Measurements from ENCODE around the gene DLEC1. TPM values are rescaled to one million over a fixed set of nuclear protein-coding genes. Genes with fewer than 3 reads are reported as not detected.
"Not testable (repeated sequence)": the region's sequence is repeated elsewhere in the genome, so short reads cannot be mapped to it uniquely, and the experiment has no call there.

The DLEC1 gene
- total and polyA plus RNA-seq, 5 donors from 2014 or later = 0.09 to 4.9 (median 0.64) TPM

GRCh38 chr3:38062809-38063208, 23.8 kb downstream of the DLEC1 start:
- no peak overlapping the region for H3K4me3 Mint-ChIP-seq
- H3K36me3 Mint-ChIP-seq = peaks cover 17% of the 10 kb centered on the region
- no peaks in the 10 kb centered on the region for H3K9me3 ChIP-seq (ENCODE audit: control insufficient read depth in 2 of 2, low read length in 2 of 2)
- no peak overlapping the region for H3K27ac Mint-ChIP-seq
- H3K9me3 Mint-ChIP-seq = peaks cover 0 to 4% (median 0%) of the 10 kb centered on the region in 7 donors
- peaks cover 4% of the 10 kb centered on the region for H3K27me3 Mint-ChIP-seq
- no peak overlapping the region for H3K27ac ChIP-seq (ENCODE audit: insufficient read depth, low read length, poor library complexity, severe bottlenecking)
- no peaks in the 10 kb centered on the region for H3K36me3 ChIP-seq (ENCODE audit: control insufficient read depth, insufficient read depth, low read length)
- no peak for DNase-seq
- no peaks in the 10 kb centered on the region for H3K27me3 ChIP-seq (ENCODE audit: control insufficient read depth, insufficient read depth, low read length)
- no peak for ATAC-seq (ENCODE audit: low read depth in 2 of 2)
- peaks cover 0 to 4% (median 1%) of the 10 kb centered on the region in 4 donors for H3K4me1 Mint-ChIP-seq
- H3K4me1 ChIP-seq (ENCODE audit: control insufficient read depth, insufficient read depth, low read length, poor library complexity, severe bottlenecking) = no peaks in the 10 kb centered on the region
- no peak overlapping the region for H3K4me3 ChIP-seq (ENCODE audit: low read depth, low read length)

DNA sequence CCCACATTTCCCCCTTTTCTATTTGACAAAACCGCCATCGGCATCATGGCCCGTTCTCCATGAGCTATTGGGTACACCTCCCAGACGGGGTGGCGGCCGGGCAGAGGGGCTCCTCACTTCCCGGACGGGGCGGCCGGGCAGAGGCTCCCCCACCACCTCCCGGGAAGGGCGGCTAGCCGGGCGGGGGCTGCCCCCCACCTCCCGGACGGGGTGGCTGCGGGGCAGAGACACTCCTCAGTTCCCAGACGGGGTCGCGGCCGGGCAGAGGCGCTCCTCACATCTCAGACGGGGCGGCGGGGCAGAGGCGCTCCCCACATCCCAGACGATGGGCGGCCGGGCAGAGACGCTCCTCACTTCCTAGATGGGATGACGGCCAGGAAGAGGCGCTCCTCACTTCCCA, 25.4 kb downstream of the DLEC1 start:
- H3K27me3 ChIP-seq (ENCODE audit: control insufficient read depth, insufficient read depth, low read length); H3K9me3 Mint-ChIP-seq; ATAC-seq (ENCODE audit: low read depth in 2 of 2); H3K36me3 ChIP-seq (ENCODE audit: control insufficient read depth, insufficient read depth, low read length); H3K4me1 ChIP-seq (ENCODE audit: control insufficient read depth, insufficient read depth, low read length, poor library complexity, severe bottlenecking); H3K9me3 ChIP-seq (ENCODE audit: control insufficient read depth in 2 of 2, low read length in 2 of 2); H3K4me1 Mint-ChIP-seq; H3K4me3 ChIP-seq (ENCODE audit: low read depth, low read length); H3K27ac Mint-ChIP-seq; H3K27ac ChIP-seq (ENCODE audit: insufficient read depth, low read length, poor library complexity, severe bottlenecking); H3K4me3 Mint-ChIP-seq; DNase-seq: not testable (repeated sequence)
- H3K36me3 Mint-ChIP-seq = peaks cover 14% of the 10 kb centered on the region
- H3K27me3 Mint-ChIP-seq = peaks cover 10% of the 10 kb centered on the region

DNA sequence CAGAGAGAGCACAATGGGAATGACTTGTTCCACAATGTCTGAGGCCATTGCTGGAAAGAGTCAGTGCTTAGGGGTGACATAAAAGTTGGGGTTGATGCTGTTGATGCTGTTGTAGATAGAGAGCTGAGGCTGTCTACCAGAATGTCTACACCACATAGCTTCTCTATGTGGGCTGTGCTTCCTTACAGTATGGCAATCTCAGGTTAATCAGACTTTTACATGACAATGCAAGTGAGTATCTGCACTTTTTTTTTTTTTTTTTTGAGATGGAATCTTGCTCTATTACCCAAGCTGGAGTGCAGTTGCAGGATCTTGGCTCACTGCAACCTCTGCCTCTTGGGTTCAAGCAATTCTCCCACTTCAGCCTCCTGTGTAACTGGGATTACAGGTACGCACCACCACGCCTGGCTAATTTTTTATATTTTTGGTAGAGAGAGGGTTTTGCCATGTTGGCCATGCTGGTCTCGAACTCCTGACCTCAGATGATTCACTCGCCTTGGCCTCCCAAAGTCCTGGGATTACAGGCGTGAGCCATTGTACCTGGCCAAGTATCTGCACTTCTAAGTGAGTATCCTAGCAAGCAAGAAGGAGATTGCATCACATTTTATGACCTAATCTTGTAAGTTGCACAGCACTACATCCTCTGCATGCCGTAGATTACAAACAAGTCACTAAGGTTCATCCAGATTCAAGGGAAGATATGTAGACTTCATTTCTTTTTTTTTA, 28.7 kb downstream of the DLEC1 start:
- Mint-ChIP-seq H3K27ac (no peak overlapping the region), H3K36me3 (peaks cover 3% of the 10 kb centered on the region)

GRCh38 chr3:38070013-38070412, 31.0 kb downstream of the DLEC1 start:
- peaks cover 0 to 4% (median 0%) of the 10 kb centered on the region in 7 donors for H3K9me3 Mint-ChIP-seq
- H3K4me1 Mint-ChIP-seq = no peaks in the 10 kb centered on the region
- H3K36me3 ChIP-seq (ENCODE audit: control insufficient read depth, insufficient read depth, low read length) = no peaks in the 10 kb centered on the region
- no peaks in the 10 kb centered on the region for H3K9me3 ChIP-seq (ENCODE audit: control insufficient read depth in 2 of 2, low read length in 2 of 2)
- no peaks in the 10 kb centered on the region for H3K4me1 ChIP-seq (ENCODE audit: control insufficient read depth, insufficient read depth, low read length, poor library complexity, severe bottlenecking)
- H3K27ac Mint-ChIP-seq = no peak overlapping the region
- H3K4me3 Mint-ChIP-seq = no peak overlapping the region
- peaks cover 1% of the 10 kb centered on the region for H3K27me3 ChIP-seq (ENCODE audit: control insufficient read depth, insufficient read depth, low read length)
- DNase-seq (no peak), ATAC-seq (ENCODE audit: low read depth in 2 of 2) (no peak)
- no peak overlapping the region for H3K27ac ChIP-seq (ENCODE audit: insufficient read depth, low read length, poor library complexity, severe bottlenecking)
- H3K27me3 Mint-ChIP-seq = peaks cover 10% of the 10 kb centered on the region
- H3K4me3 ChIP-seq (ENCODE audit: low read depth, low read length) = no peak overlapping the region
- peaks cover 3% of the 10 kb centered on the region for H3K36me3 Mint-ChIP-seq

More for the DNA sequence above, 28.7 kb downstream of the DLEC1 start:
- Histone ChIP-seq H3K4me1 (ENCODE audit: control insufficient read depth, insufficient read depth, low read length, poor library complexity, severe bottlenecking) (no peaks in the 10 kb centered on the region), H3K27me3 (ENCODE audit: control insufficient read depth, insufficient read depth, low read length) (peaks cover 1% of the 10 kb centered on the region), H3K36me3 (ENCODE audit: control insufficient read depth, insufficient read depth, low read length) (no peaks in the 10 kb centered on the region), H3K4me3 (ENCODE audit: low read depth, low read length) (no peak overlapping the region), H3K9me3 (ENCODE audit: control insufficient read depth in 2 of 2, low read length in 2 of 2) (no peaks in the 10 kb centered on the region), H3K27ac (ENCODE audit: insufficient read depth, low read length, poor library complexity, severe bottlenecking) (no peak overlapping the region)
- peaks cover 0 to 4% (median 0%) of the 10 kb centered on the region in 7 donors for H3K9me3 Mint-ChIP-seq
- peaks cover 10% of the 10 kb centered on the region for H3K27me3 Mint-ChIP-seq
- no peaks in the 10 kb centered on the region for H3K4me1 Mint-ChIP-seq
- ATAC-seq (ENCODE audit: low read depth in 2 of 2) (no peak), DNase-seq (no peak)
- H3K4me3 Mint-ChIP-seq = no peak overlapping the region

- not testable (repeated sequence) for H3K9me3 Mint-ChIP-seq; H3K27me3 ChIP-seq (ENCODE audit: control insufficient read depth, insufficient read depth, low read length); H3K36me3 Mint-ChIP-seq; H3K4me1 ChIP-seq (ENCODE audit: control insufficient read depth, insufficient read depth, low read length, poor library complexity, severe bottlenecking); H3K9me3 ChIP-seq (ENCODE audit: control insufficient read depth in 2 of 2, low read length in 2 of 2); DNase-seq; H3K4me3 Mint-ChIP-seq; H3K36me3 ChIP-seq (ENCODE audit: control insufficient read depth, insufficient read depth, low read length); H3K27ac ChIP-seq (ENCODE audit: insufficient read depth, low read length, poor library complexity, severe bottlenecking); H3K4me1 Mint-ChIP-seq; ATAC-seq (ENCODE audit: low read depth in 2 of 2); H3K4me3 ChIP-seq (ENCODE audit: low read depth, low read length); H3K27me3 Mint-ChIP-seq
- H3K27ac Mint-ChIP-seq = peak overlapping the region in 1 of 3 donors; percentile 9
Measured at GRCh38 chr3:38077073-38077472, 38.1 kb downstream of the DLEC1 start.

DNA sequence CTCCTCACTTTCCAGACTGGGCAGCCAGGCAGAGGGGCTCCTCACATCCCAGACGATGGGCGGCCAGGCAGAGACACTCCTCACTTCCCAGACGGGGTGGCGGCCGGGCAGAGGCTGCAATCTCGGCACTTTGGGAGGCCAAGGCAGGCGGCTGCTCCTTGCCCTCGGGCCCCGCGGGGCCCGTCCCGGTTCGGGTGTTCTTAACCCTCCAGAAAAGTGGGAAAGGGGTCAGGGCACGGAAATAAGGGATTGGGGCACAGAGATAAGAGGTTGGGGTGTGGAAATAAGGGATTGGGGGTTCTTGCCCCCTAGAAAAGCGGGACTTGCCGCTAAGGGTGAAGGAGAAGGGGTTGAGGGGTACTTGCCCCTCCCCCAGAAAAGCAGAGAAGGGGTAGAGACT, 43.3 kb downstream of the DLEC1 start:
- H3K27me3 ChIP-seq (ENCODE audit: control insufficient read depth, insufficient read depth, low read length); H3K27me3 Mint-ChIP-seq; H3K4me1 ChIP-seq (ENCODE audit: control insufficient read depth, insufficient read depth, low read length, poor library complexity, severe bottlenecking); H3K4me1 Mint-ChIP-seq; H3K9me3 Mint-ChIP-seq; H3K4me3 ChIP-seq (ENCODE audit: low read depth, low read length); DNase-seq; H3K9me3 ChIP-seq (ENCODE audit: control insufficient read depth in 2 of 2, low read length in 2 of 2); H3K36me3 Mint-ChIP-seq; H3K27ac ChIP-seq (ENCODE audit: insufficient read depth, low read length, poor library complexity, severe bottlenecking); ATAC-seq (ENCODE audit: low read depth in 2 of 2); H3K36me3 ChIP-seq (ENCODE audit: control insufficient read depth, insufficient read depth, low read length); H3K4me3 Mint-ChIP-seq; H3K27ac Mint-ChIP-seq: not testable (repeated sequence)

GRCh38 chr3:38083254-38083653, 44.2 kb downstream of the DLEC1 start:
- H3K4me3 ChIP-seq (ENCODE audit: low read depth, low read length); H3K9me3 Mint-ChIP-seq; H3K36me3 ChIP-seq (ENCODE audit: control insufficient read depth, insufficient read depth, low read length); ATAC-seq (ENCODE audit: low read depth in 2 of 2); H3K4me1 ChIP-seq (ENCODE audit: control insufficient read depth, insufficient read depth, low read length, poor library complexity, severe bottlenecking); DNase-seq; H3K27ac ChIP-seq (ENCODE audit: insufficient read depth, low read length, poor library complexity, severe bottlenecking); H3K27me3 ChIP-seq (ENCODE audit: control insufficient read depth, insufficient read depth, low read length); H3K27me3 Mint-ChIP-seq; H3K27ac Mint-ChIP-seq; H3K4me3 Mint-ChIP-seq; H3K9me3 ChIP-seq (ENCODE audit: control insufficient read depth in 2 of 2, low read length in 2 of 2); H3K4me1 Mint-ChIP-seq; H3K36me3 Mint-ChIP-seq: not testable (repeated sequence)

GRCh38 chr3:38083871-38084333, 44.9 kb downstream of the DLEC1 start:
- H3K36me3 ChIP-seq (ENCODE audit: control insufficient read depth, insufficient read depth, low read length) = no peaks in the 10 kb centered on the region
- H3K4me3 ChIP-seq (ENCODE audit: low read depth, low read length) = no peak overlapping the region
- DNase-seq (peak in 2 of 3 donors; percentile 29), ATAC-seq (ENCODE audit: low read depth in 2 of 2) (no peak)
- H3K27me3 Mint-ChIP-seq = no peaks in the 10 kb centered on the region
- H3K9me3 Mint-ChIP-seq = peaks cover 4 to 7% (median 5%) of the 10 kb centered on the region in 7 donors
- no peaks in the 10 kb centered on the region for H3K27me3 ChIP-seq (ENCODE audit: control insufficient read depth, insufficient read depth, low read length)
- H3K4me1 Mint-ChIP-seq = peaks cover 0 to 7% (median 0%) of the 10 kb centered on the region in 4 donors
- no peaks in the 10 kb centered on the region for H3K4me1 ChIP-seq (ENCODE audit: control insufficient read depth, insufficient read depth, low read length, poor library complexity, severe bottlenecking)
- H3K36me3 Mint-ChIP-seq = peaks cover 10% of the 10 kb centered on the region
- H3K4me3 Mint-ChIP-seq = peak overlapping the region in 1 of 4 donors; percentile 71
- peak overlapping the region; percentile 71 to 93 (median 84) for H3K27ac Mint-ChIP-seq
- H3K27ac ChIP-seq (ENCODE audit: insufficient read depth, low read length, poor library complexity, severe bottlenecking) = no peak overlapping the region
- H3K9me3 ChIP-seq (ENCODE audit: control insufficient read depth in 2 of 2, low read length in 2 of 2) = peaks cover 0 to 6% of the 10 kb centered on the region in 2 experiments
